NCI-H2227 (cell line): ENCODE results near the gene SBF1.
"Not testable (repeated sequence)": the region's sequence is repeated elsewhere in the genome, so short reads cannot be mapped to it uniquely, and the experiment has no call there.

Experiments
- DNase-seq: peaks from one replicate; lab custom pipeline; 2025; ENCODE audit not compliant: unreplicated experiment; lab: John Stamatoyannopoulos, UW

Gene SBF1

DNA sequence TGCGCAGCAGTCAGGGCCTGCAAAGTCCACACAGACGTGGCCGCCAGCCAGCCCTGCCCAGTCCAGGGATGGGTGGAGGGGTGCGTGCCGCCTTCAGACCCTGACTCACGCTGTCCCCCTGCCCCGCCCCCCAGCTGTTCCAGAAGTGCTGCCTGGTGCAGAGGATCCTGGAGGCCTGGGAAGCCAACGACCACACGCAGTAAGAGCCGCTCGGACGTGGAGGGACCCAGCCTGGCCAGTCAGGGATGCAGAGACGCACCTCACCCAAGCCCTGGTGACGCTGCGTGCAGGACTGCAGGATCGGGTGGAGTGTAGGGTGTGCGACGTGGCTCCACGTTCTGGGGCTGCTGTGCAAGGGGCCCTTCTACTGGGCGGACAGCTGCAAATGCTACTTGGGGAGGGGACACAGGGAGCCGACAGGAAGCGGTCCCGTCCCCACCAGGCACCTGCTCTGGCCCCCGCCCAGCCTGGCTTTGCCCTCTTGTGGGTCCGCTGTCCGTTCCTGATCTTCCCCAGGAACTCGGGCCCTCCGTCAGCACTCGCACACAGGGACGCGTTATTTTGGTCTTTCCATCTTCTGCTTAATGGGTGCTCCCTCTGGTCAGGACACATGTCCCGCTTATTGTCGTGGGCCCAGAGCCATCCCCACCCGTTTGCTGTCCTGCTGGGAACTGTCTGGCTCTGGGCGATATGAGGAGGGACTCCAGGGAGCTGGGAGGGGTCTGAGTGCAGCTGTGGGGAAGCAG lies 42.5 kb downstream of the SBF1 start:
- no peak for DNase-seq

DNA sequence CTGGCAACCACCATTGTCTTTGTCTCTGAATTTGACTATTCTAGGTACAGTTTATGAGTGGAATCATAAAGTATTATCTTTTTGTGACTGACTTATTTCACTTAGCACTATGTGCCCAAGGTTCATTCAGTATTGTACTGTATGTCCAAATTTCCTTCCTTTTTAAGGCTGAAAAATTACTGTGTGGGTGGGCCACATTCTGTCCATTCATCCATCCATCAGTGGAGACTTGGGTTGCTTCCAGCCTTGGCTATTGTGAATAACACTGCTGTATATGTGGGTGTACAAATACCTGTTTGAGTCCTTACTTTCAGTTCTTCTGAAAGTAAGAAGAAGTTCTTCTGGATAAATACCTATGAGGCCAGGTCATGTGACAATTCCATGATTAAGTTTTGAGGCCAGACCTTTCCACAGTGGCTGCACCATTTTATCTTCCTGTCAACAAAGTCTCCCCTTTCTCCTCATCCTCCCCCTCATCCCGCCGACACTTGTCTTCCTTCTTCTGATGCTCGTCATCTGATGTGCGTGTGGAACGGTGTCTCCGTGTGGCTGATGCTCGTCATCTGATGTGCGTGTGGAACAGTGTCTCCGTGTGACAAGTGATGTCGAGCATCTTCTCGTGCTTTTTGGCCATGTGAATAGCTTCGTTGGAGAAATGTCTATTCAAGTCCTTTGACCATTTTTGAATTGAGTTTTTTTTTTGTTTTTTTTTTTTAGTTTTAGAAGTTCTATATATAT lies 49.5 kb downstream of the SBF1 start:
- no peak for DNase-seq

DNA sequence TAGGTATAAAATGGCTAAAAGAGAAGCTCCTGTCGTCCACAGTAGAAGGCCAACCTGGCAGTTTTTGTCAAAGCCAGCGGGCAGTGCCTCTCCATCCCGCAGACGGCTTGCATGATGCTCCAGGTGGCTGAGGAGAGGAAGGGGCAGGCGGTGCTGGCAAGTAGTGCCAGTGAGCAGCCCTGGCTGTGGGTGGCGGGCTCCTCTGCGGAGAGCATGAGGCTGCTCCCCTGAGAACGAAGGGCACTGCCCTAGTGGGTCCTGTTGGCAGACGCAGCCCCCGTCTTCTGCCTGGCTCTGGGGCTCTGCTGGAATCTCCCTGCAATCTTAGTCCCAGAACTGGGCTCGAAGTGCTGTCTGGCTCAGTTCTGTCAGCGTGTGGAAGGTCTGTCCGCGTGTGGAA lies 50.9 kb downstream of the SBF1 start:
- no peak for DNase-seq

DNA sequence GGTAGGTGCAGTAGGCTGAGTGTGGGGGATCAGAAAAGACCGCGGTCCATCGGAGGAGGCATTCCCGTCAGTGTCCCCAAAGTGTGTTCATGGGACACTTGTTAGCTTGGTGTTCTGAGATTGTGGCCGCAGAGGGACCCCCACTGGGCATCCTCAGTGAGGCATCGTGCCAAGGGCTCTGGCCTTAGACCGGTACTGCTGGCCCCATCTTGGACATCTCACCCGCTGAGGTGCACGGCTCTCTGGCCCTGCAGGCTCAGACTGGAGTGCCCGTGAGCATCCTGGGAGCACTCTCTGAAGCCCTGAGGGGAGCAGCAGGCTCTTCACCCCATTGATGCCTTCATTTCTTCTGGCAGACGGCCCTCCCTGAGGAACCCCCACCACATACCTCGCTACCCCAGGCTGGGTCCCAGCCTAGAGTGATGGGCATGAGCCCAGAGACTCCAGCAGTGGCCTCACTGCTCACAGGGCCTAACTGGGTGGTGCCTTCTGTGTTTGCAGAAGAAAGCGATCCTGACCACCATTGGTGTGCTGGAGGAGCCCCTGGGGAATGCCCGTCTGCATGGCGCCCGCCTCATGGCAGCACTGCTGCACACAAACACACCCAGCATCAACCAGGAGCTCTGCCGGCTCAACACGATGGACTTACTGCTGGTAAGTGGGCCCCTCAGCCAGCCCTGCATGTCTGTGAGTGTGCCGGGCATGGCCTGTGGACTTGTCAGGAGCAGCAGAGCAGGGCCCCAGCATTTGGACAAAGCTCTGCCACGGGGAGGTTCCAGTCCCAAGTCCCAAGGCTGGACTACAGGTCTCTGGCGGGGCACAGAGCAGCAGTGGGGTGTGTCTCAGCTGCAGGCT lies 51.6 kb downstream of the SBF1 start:
- no peak for DNase-seq

DNA sequence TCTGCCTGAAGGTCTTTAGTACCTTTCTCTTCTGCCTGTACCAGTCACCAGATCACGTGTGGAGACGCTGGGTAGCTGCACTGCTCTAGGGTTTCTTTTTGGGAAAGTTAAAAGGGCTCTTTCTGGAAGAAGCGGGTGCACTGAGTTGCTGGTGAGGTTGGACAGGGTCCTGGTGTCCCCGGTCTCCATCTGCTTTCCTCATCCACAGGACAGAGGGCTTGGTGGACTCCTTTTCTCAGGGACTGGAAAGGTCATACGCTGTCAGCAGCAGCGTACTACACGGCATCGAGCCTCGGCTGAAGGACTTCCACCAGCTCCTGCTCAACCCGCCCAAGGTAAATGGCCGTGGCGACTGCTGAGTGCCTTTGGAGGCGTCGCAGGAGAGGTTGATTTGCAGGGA lies 52.8 kb downstream of the SBF1 start:
- DNase-seq: no peak

DNA sequence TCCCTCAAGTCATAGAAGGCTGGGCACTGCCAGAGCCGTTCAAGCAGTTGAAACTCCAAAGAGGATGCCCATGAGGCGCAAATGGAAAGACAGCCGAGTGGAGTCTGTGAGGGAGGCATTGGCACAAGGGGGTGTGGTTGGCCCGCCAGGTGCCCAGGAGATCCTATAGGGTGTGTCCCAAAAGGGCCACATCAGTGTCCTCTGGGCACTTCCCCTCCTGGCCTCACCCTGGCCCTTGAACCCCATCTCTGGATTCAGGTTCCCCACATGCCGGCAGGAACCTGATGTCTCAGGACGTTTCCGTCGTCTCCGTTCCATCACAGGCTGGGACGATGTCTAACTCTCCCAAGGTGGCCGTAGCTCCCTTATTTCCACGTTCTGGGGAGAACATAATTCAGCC lies 54.3 kb downstream of the SBF1 start:
- no peak for DNase-seq

DNA sequence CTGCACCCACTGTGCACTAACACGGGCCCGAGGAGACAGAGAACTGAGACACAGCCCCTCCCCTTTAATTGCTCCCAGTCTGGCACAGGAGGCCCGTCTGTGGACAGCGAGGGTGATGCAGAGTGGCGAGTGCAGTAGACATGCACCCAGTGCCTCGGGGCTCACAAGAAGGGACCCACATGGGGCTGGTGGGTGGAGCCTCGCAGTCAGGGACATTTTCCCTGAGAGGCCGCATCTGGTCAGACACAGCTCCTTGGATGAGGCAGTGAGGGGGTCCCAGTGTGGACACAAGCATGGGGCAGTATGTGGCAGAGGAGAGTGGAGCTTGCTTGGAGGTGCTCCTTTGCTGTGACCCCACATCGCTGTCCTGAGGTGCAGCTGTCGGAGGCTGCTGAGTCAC lies 54.8 kb downstream of the SBF1 start:
- no peak for DNase-seq

DNA sequence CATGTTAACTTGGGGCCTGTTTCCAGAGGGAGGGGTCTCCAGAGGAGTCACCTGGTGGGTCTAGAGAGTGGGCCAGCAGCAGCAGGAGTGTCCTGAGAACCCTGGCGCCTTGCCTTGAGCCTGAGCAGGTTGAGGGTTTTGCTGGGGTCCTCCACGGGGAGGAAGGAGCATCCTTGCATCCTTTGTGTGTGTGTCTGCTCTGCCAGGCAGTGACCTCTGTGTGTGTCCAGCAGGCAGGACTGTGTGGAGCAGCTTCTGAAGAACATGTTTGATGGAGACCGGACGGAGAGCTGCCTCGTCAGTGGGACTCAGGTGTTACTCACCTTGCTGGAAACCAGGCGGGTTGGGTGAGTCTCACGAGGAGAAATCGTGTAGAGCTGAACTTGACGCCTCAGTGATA lies 55.7 kb downstream of the SBF1 start:
- no peak for DNase-seq

DNA sequence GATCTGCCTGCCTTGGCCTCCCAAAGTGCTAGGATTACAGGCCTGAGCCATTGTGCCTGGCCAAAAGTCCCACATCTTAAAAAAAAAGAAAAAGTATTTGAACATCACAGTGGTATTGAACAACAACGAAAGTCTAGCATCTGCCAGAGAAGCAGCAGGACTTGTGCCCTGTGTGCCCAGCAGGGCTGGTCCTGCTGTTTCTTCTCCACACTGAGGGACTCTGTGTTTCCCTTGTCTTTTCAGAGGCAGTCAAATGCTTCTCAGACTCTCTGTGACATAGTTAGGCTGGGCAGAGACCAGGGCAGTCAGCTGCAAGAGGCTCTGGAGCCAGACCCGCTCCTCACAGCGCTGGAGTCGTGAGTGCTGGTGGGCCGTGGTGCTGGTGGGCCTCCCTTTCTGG lies 56.2 kb downstream of the SBF1 start:
- DNase-seq: no peak

DNA sequence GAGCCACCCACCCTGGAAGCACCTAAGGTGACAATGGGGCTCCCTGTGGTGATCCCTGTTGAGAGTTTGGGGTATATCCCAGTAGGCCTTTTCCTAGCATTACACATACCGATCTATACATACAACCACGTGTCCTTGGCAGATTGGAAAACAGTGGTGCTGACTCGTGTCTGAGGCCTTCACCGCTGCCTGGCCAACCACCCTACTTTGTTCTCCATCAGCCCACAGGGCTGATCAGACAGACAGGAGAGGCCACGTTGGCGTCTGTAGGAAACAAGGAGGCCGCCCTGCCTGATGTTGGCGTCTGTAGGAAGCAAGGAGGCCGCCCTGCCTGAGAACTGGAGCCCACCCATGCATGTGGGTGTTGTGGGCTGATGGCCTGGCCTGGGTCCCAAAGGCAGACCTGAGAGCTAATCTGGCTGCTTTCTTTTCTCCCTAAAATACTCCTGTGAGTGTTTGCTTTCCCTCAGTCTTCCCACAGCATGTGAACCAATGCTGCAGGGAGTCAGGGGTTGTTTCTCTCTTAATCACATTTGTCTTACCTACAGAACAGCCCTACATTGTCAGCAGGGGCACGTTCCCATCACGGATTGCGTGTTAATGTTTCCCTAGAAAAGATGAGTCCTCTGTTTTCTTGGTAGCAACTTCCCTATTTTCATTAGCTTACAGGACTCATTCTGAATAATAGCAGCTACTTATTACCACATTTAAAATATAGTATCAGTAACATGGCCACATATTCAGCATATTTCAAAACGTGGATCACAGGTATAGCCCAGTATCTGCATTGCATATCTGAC lies 57.2 kb downstream of the SBF1 start:
- DNase-seq: no peak

DNA sequence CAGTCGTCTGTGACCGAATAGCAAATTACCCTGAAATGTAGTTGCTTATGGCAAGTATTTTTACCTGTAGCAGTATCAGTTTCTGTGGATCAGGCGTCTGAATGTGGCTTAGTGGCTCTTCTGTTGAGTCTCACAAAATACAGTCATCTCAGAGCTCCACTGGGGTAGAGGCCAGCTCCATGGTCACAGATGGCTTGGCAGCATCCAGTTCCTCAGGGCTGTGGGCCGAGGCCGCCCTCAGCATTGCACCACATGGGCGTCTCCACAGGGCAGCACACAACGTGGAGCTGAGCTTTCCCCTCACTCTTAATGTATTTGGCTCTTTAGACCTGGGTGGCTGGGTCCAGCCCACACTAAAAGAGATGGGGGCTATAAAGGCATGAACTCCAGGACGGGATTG lies 57.8 kb downstream of the SBF1 start:
- no peak for DNase-seq

DNA sequence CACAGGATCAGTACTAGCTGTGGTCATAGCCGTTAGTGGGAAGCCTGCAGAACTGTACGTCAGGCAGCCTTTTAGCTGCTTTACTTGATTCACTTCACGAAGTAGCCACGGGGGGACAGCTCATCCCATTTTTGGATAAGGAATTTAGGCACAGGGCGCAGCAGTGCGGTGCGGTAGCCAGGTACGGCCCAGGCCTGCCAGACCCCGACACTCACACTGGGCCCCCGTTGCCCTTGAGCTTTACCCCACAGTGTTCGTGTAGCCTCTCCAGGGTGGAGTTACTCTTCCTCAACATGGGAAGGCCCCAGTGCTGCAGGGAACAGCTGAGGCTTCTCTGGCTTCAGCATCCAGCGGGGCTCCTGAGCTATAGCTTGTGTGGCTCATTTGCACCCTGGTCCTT lies 59.4 kb downstream of the SBF1 start:
- DNase-seq: no peak

DNA sequence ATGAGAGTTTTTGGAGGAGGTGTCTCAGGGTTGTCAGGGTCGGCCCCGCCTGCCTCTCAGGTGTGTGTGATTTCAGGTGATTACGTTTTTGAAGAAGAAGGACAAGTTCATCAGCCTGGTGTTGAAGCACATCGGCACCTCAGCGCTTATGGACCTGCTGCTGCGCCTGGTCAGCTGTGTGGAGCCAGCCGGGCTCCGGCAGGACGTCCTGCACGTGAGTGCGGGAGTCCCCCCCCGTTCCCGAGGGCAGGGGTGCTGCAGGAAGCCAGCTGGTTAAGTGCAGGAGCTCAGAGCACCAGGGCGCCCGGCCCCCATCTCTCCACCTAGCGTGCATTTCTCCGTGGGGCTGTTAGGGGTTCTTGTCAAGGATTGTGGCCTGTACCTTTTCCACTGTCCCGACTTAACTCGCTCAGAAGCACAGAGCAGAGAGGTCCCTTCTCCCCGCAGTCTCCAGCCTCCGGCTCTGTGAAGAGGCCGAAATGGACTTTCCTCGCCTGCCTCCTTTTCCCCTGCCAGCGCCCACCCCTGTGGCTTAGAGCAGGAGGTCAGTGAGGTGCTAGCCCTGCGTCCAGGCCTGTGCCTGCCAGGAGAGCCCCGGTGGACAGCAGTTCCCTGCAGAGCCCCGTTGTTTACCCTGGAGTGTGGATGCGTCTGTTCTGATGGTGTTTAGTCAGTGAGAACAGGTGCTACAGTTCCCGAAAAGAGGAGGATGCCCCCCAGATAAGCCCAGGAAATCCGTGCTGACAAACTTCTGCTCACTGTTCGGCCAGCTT lies 60.2 kb downstream of the SBF1 start:
- no peak for DNase-seq

DNA sequence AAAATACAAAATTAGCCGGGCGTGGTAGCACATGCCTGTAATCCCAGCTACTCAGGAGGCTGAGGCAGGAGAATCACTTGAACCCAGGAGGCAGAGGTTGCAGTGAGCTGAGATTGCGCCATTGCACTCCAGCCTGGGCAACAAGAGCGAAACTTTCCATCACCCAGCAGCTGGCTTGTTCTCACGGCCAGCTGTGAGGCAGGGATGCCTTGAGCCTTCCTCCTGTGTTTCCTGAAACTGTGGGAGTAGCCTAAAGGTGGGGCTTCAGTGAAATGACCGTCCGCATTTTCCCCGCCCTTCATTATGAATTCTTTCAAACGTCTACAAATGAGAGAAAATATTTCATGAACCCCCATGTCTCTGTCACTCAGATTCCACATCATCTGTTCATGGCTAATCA lies 65.9 kb downstream of the SBF1 start:
- DNase-seq: not testable (repeated sequence)

DNA sequence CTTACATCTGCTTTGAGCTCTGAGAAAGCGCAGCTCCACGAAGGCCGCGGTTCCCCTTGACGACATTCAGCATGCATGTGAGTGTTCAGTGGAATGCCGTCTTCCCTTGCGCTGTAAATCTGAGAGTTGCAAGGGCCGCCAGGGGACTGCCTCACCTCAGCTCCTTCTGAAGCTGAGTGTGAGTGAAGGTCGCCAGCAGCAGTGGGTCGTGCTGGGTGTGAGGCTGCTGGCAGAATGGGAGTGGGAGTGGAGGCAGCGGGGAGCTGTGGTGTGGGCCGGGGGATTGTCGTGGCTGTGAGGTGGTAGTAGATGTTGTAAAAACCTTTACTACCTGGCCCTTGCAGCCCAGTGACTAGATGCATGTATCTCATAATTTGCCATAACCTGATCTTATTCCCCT lies 66.5 kb downstream of the SBF1 start:
- DNase-seq: no peak

DNA sequence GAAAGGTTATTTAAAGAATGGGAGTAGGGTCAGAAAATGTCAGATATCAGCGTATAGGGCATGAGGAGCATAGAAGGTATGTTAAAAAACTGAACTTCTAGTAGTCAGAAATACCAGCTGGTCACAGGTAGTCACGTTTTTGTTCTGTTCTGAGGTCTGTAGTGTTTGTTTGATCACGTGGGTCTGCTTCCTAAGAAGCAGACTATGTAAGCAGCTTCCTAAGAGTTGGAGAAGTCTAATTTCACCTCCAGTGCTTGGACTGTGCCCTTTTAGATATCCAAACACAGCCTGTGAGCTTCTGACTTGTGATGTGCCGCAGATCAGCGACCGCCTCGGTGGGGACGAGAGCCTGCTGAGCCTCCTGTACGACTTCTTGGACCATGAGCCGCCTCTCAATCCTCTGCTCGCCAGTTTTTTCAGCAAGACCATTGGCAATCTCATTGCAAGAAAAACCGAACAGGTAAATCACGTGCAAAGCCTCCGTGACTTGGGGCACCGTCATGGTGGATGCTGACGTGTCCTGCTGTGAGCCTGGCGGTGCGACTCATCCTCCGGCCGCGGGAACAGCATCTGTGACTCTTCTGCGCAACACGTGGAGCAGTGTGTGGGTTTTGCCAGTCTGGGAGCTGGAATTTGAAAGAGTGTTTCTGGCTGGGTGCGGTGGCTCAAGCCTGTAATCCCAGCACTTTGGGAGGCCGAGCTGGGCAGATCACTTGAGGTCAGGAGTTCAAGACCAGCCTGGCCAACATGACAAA lies 68.2 kb downstream of the SBF1 start:
- DNase-seq: no peak

DNA sequence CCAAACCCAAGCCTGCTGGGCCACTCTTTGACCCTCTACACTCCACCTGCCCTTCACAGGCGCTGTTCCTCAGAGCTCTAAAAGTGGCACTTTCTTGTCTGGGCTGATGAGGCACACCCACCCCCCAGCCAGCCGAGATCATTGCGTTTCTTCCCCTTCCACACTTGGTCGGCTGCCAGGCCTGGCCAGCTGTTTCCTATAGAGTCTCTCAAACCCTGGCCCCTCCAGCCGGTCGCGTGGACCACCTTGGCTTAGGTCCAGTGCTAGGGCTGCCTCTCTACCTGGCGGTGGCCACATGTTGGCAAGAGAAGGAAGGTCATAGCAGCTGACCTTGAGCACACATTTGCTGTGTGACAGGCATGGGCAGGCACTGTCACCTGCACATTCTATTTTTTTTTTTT lies 71.1 kb downstream of the SBF1 start:
- no peak for DNase-seq

DNA sequence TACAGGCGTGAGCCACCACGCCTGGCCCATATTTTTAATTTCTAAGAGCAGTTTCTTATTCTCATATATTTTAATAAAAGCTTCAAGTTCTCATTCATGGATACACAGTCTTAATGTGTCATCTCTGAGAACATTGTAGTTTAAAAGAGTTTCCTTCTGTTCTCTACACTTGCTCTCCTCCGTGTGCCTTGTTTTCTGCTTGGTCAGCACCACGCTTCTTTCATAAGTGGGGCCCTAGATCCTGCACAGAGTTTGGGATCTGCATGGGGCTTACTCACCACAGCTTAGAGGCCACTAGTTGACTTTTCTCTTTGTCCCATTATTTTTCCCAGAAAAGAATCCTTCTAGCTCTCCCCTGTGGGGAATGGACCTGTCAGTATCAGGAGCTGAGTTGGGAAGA lies 72.9 kb downstream of the SBF1 start:
- no peak for DNase-seq

DNA sequence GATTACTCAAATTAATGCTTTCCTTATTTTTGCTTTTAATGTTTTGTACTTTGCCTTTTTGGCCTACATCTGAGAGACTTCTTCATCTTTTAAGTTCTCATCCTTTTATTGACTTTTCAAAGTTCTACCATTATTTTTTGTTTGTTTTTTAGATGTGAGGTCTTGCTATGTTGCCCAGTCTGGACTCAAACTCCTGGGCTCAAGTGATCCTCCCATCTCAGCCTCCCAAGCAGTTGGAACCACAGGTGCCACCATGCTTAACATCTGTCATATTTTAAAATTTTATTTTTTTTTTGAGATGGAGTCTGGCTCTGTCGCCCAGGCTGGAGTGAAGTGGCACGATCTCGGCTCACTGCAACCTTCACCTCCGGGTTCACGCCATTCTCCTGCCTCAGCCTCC lies 73.9 kb downstream of the SBF1 start:
- DNase-seq: no peak

DNA sequence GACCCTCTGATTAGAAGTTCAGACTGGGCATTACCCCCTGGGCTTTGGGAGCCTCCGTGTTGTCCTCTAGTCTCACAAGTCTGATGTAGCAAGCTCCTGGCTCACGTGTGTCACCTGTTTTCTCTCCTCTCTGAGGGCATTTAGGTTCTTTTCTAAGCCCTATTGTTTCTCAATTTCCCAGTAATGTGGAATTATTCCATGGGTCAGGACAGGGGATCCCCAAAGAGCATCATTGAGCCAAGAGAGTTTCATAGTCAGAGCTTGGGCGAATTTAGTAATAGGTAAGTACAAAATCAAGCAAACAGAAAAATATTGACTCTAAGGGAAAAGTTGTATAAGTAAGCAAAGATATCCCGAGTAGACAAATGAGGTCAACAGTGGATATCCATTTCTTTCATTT lies 74.4 kb downstream of the SBF1 start:
- no peak for DNase-seq
